NB4 (cell line): Measurements from ENCODE around the gene GNB2.

Source experiments
- CTCF ChIP-seq: IDR thresholded peaks from one replicate; pipeline ENCODE4 v1.5.1; 2012; ENCODE audit warnings: low read depth, low read length
- MYC ChIP-seq: IDR thresholded peaks from 2 replicates; pipeline ENCODE4 v1.6.1; 2011; ENCODE audit warnings: low read depth, low read length
- POLR2A ChIP-seq: IDR thresholded peaks from 2 replicates; pipeline ENCODE4 v1.6.1; 2011; ENCODE audit warnings: mild to moderate bottlenecking; ENCODE audit not compliant: insufficient read length; ENCODE audit errors: extremely low read depth
- TF ChIP-seq, protein P1 (sequence below): IDR thresholded peaks from 2 replicates; pipeline ENCODE4 v1.6.1; 2011; ENCODE audit warnings: low read depth, low read length

- TF ChIP-seq CTCF, result no peak
- TF ChIP-seq POLR2A, result no peak
- TF ChIP-seq MYC, result no peak
- TF ChIP-seq, protein P1, sequence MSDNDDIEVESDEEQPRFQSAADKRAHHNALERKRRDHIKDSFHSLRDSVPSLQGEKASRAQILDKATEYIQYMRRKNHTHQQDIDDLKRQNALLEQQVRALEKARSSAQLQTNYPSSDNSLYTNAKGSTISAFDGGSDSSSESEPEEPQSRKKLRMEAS, result no peak
These were observed 14.3 kb downstream of the GNB2 start for GRCh38 chr7:100687751-100688300.
